Stimulated activated memory B cell treated with anti-CD40 and anti-IgM and Interleukin-4, amounts not matched to agents 10 μg/mL and 1 μg/mL and 100 μg/mL, for 72 hours (primary cell): ENCODE measurements around the gene GPR162.
A peak's percentile ranks its signal among the peaks of the same experiment; 100 is the strongest.

Experiments
- ATAC-seq: fragments of 150-1000 bp; cut with Tn5 transposase; 2 replicates; pipeline ENCODE4 v1.10.0; 2021
- H3K27ac Mint-ChIP-seq: one replicate; pipeline ENCODE4 v1.8.0; 2022; ENCODE audit warnings: mild to moderate bottlenecking, mixed read lengths
- H3K27me3 Mint-ChIP-seq: one replicate; pipeline ENCODE4 v1.8.0; 2022; ENCODE audit warnings: mixed read lengths
- H3K36me3 Mint-ChIP-seq: one replicate; pipeline ENCODE4 v1.8.0; 2022; ENCODE audit warnings: mixed read lengths
- H3K4me1 Mint-ChIP-seq: one replicate; pipeline ENCODE4 v1.8.0; 2022; ENCODE audit warnings: mixed read lengths
- H3K4me3 Mint-ChIP-seq: one replicate; pipeline ENCODE4 v1.8.0; 2022; ENCODE audit warnings: mild to moderate bottlenecking, moderate library complexity, mixed read lengths
- H3K9me3 Mint-ChIP-seq: one replicate; pipeline ENCODE4 v1.8.0; 2022; ENCODE audit warnings: mixed read lengths

Gene GPR162

DNA sequence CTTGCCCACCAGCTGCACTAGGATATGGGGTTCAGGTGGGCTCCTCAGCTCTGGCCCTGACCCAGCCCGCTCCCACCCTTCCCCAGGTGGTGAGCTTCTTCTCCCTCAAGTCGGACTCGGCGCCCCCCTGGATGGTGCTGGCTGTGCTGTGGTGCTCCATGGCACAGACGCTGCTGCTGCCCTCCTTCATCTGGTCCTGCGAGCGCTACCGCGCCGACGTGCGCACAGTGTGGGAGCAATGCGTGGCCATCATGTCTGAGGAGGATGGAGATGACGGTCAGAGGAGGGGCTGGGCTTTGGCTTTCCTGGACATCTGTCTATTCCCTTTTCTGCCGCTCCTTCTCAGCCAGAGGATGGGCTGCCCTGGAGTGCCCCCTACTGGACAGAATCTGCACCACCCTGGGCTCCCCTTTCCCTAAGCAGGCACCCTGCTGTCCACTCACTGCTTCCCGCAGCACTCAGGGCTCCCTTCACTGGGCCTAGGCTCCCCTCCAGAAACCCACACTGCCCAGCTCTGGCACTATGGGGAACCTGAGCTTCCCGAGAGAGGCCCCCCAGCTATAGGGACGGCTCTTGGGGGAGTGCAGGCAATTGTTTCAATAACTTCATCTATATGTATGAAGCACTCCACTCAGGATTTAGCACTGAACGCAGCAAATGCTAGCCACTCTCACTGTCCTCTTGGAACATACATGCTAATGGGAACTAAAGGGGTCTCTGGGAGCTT is 3.9 kb downstream of the GPR162 start:
- Mint-ChIP-seq H3K9me3 (no peaks in the 10 kb centered on the region), H3K36me3 (no peaks in the 10 kb centered on the region), H3K27me3 (peaks cover 97% of the 10 kb centered on the region), H3K4me1 (peaks cover 50% of the 10 kb centered on the region), H3K4me3 (no peak overlapping the region), H3K27ac (no peak overlapping the region)
- ATAC-seq: peak; percentile 71

DNA sequence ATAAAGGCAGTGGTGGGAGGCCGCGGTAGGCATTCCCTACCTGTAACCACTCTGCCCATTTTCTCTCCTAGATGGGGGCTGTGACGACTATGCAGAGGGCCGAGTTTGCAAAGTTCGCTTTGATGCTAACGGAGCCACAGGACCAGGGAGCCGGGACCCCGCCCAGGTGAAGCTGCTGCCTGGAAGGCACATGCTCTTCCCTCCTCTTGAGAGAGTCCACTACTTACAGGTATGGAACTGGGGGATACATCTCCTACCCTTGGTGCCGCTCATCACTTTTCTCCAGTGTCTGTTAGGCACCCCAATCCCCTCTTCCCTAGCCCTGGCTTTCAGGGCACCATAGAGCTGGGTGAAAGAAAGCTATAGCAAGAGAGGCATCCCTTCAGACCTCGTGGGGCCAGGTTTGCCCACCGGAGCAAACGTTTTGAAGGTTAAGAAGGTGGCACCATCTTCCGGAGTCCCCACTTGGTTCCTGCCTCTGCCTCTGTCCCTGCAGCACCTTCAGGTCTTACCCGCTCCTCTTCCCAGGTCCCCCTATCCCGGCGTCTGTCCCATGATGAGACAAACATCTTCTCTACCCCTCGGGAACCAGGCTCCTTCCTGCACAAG is 4.6 kb downstream of the GPR162 start:
- no peak for ATAC-seq
- peaks cover 99% of the 10 kb centered on the region for H3K27me3 Mint-ChIP-seq

GRCh38 chr12:6826734-6827436 is 5.3 kb downstream of the GPR162 start:
- no peaks in the 10 kb centered on the region for H3K9me3 Mint-ChIP-seq
- no peaks in the 10 kb centered on the region for H3K36me3 Mint-ChIP-seq
- no peak for ATAC-seq
- no peak overlapping the region for H3K27ac Mint-ChIP-seq
- H3K4me3 Mint-ChIP-seq: peak overlapping the region; percentile 46
- H3K27me3 Mint-ChIP-seq: peaks cover 99% of the 10 kb centered on the region
- H3K4me1 Mint-ChIP-seq: peaks cover 43% of the 10 kb centered on the region

More for the DNA sequence above, 4.6 kb downstream of the GPR162 start:
- Mint-ChIP-seq H3K4me3 (no peak overlapping the region), H3K9me3 (no peaks in the 10 kb centered on the region), H3K4me1 (peaks cover 47% of the 10 kb centered on the region), H3K27ac (no peak overlapping the region), H3K36me3 (no peaks in the 10 kb centered on the region)

DNA sequence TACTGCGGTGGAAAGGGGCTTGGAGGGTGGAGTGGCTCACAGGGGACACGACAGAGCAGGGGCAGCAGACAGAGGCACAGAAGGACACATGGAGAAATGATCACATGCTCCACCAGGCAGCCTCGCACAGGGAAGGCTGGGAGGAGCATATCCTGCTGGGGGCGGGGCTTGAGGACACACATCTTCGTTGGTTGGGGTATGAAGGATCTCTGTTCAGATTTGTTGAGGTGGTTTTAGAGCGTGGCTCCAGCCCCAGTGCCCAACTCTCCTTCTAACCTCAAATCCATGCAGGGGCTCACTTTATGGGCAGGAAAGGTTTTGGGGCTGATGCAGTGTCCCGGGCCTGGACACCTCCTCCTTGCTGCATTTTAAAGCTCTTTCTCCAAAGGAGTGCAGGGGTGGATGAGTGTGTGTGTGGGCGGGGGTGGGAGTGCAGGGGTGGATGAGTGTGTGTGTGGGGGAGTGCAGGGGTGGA is 5.9 kb downstream of the GPR162 start:
- Mint-ChIP-seq H3K27ac (no peak overlapping the region), H3K9me3 (no peaks in the 10 kb centered on the region), H3K36me3 (no peaks in the 10 kb centered on the region), H3K4me3 (peak overlapping the region; percentile 46), H3K27me3 (peaks cover 97% of the 10 kb centered on the region), H3K4me1 (peaks cover 37% of the 10 kb centered on the region)
- no peak for ATAC-seq

DNA sequence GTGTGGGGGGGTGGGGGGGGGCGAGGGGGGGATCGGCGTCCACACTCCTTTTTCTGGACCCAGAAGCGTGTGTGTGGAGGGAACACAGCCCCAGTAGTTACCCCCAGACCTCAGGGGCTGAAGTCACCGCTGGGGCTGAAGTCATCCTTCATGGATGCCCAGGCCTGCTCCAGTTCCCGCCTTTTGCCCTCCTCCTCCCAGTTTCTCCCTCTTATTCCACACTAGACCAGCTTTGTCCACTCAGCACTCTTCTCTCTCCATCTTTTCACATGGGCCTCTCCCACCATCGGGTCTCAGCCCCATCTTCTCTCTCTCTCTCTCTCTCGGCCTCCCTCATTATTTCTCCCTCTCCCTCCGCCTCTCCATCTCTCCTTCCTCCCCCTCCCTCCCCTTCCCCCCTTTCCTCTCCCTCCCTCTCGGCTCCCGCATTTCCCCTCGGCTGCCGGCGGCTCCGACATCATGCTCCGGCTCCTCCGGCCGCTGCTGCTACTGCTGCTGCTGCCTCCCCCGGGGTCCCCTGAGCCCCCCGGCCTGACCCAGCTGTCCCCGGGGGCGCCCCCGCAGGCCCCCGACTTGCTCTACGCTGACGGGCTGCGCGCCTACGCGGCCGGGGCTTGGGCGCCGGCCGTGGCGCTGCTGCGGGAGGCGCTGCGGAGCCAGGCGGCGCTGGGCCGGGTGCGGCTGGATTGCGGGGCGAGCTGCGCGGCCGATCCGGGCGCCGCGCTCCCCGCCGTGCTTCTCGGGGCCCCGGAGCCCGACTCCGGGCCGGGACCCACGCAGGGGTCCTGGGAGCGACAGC is 6.6 kb downstream of the GPR162 start, which contains the start of gene P3H3:
P3H3 (plus strand) TSS at position 426 of the 799 bp plus-strand sequence; CDS start at position 460, 34 bp downstream.
- peak within 1 kb of the TSS; percentile 77 for H3K27ac Mint-ChIP-seq
- peaks cover 31% of the 10 kb centered on the region for H3K4me1 Mint-ChIP-seq
- H3K36me3 Mint-ChIP-seq: no peaks in the 10 kb centered on the region
- peak within 1 kb of the TSS; percentile 82 for H3K4me3 Mint-ChIP-seq
- H3K27me3 Mint-ChIP-seq: peaks cover 90% of the 10 kb centered on the region
- ATAC-seq: peak; percentile 8
- no peaks in the 10 kb centered on the region for H3K9me3 Mint-ChIP-seq

DNA sequence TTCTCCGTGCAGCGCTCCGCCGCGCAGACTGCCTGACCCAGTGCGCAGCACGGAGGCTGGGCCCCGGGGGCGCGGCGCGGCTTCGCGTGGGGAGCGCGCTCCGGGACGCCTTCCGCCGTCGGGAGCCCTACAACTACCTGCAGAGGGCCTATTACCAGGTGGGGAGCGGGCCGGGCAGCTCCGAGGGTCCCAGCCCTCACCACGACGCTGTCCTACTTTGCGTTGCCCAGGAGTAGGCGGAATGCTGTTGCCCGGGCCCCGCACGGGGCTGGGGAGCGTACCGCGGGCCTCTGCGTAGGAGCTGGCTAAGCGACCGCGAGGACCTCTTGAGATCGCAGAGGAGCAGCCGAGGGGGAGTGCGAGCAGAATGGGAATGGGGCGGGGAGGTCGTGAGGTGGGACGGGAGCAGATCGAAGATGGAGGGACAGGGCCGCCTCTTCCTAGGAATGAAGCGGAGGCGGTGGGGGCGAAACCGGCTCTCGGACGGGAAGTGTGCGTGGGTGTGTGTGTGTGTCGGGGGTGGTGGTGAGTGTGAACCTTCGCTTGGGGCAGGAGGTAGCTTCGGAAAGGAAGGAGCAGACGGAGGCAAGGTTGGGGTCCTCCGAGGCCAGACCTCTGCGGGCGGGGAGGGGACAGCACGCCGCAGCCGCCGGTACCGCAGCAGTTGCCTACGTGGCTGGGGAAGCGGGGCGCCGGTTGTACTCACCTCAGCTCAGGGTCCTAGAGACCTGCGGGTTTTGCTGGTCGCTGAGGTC is 7.3 kb downstream of the GPR162 start:
- peak overlapping the region; percentile 82 for H3K4me3 Mint-ChIP-seq
- ATAC-seq: peak; percentile 44
- peak overlapping the region; percentile 77 for H3K27ac Mint-ChIP-seq
- no peaks in the 10 kb centered on the region for H3K36me3 Mint-ChIP-seq
- H3K9me3 Mint-ChIP-seq: no peaks in the 10 kb centered on the region
- peaks cover 82% of the 10 kb centered on the region for H3K27me3 Mint-ChIP-seq
- H3K4me1 Mint-ChIP-seq: peaks cover 31% of the 10 kb centered on the region

- no peaks in the 10 kb centered on the region for H3K36me3 Mint-ChIP-seq
- peaks cover 31% of the 10 kb centered on the region for H3K4me1 Mint-ChIP-seq
- no peak for ATAC-seq
- H3K9me3 Mint-ChIP-seq: no peaks in the 10 kb centered on the region
- H3K27ac Mint-ChIP-seq: peak overlapping the region; percentile 77
- H3K4me3 Mint-ChIP-seq: peak overlapping the region; percentile 82
- H3K27me3 Mint-ChIP-seq: peaks cover 75% of the 10 kb centered on the region
Measured at GRCh38 chr12:6829536-6830220, 8.1 kb downstream of the GPR162 start.

DNA sequence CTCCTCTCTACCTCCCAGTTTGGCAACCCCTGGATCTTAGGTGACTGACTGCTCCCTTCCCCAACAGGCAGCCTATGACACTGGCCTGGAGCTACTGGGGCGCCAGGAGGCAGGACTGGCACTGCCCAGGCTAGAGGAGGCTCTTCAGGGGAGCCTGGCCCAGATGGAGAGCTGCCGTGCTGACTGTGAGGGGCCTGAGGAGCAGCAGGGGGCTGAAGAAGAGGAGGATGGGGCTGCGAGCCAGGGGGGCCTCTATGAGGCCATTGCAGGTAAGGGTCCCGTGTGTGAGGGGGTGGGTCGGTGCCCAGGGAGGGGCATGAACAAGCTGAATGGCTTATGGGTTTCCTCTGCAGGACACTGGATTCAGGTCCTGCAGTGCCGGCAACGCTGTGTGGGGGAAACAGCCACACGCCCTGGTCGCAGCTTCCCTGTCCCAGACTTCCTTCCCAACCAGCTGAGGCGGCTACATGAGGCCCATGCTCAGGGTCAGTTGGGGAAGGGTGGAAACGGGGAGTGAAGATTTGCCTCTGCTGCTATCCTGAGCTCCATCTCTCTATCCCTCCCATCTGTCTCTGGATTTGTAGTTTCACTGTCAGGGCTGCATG is 8.8 kb downstream of the GPR162 start:
- no peak for ATAC-seq
- H3K4me1 Mint-ChIP-seq: peaks cover 30% of the 10 kb centered on the region
- no peaks in the 10 kb centered on the region for H3K36me3 Mint-ChIP-seq
- H3K27me3 Mint-ChIP-seq: peaks cover 68% of the 10 kb centered on the region
- H3K9me3 Mint-ChIP-seq: no peaks in the 10 kb centered on the region
- no peak overlapping the region for H3K4me3 Mint-ChIP-seq
- H3K27ac Mint-ChIP-seq: no peak overlapping the region

- H3K4me1 Mint-ChIP-seq: peaks cover 32% of the 10 kb centered on the region
- peaks cover 61% of the 10 kb centered on the region for H3K27me3 Mint-ChIP-seq
- H3K36me3 Mint-ChIP-seq: no peaks in the 10 kb centered on the region
- no peaks in the 10 kb centered on the region for H3K9me3 Mint-ChIP-seq
- ATAC-seq: no peak
- H3K27ac Mint-ChIP-seq: no peak overlapping the region
- H3K4me3 Mint-ChIP-seq: no peak overlapping the region
Measured at GRCh38 chr12:6830999-6831398, 9.4 kb downstream of the GPR162 start.

DNA sequence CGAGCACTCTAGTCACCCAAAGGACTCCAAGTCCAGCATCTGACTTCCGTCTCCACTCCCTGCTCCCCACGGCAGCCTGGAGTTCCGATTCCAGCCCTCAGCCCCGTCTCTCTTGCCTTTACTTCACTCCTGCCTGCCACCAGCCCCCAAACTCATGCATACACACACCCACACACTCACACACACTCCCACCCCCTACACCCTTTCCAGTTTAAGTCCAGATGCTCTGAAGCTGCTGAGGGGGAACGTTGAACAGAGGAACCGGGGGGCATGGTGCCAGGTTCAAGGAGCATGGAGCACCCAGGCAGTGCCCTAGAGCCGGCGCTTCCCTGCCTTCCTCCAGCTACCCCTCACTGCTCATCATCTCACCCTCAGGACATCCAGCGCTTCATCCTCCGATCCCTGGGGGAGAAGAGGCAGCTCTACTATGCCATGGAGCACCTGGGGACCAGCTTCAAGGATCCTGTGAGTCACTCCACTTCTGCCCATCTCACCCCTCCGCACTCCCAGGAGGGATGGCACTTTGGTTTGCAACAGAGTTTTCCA is 9.9 kb downstream of the GPR162 start:
- Mint-ChIP-seq H3K4me3 (no peak overlapping the region), H3K4me1 (peaks cover 34% of the 10 kb centered on the region), H3K27me3 (peaks cover 56% of the 10 kb centered on the region), H3K36me3 (no peaks in the 10 kb centered on the region), H3K9me3 (no peaks in the 10 kb centered on the region), H3K27ac (no peak overlapping the region)
- ATAC-seq: no peak

- Mint-ChIP-seq H3K27me3 (peaks cover 50% of the 10 kb centered on the region), H3K4me3 (no peak overlapping the region), H3K9me3 (no peaks in the 10 kb centered on the region), H3K27ac (no peak overlapping the region), H3K4me1 (peaks cover 32% of the 10 kb centered on the region), H3K36me3 (no peaks in the 10 kb centered on the region)
- no peak for ATAC-seq
Measured at GRCh38 chr12:6832125-6832524, 10.5 kb downstream of the GPR162 start.

DNA sequence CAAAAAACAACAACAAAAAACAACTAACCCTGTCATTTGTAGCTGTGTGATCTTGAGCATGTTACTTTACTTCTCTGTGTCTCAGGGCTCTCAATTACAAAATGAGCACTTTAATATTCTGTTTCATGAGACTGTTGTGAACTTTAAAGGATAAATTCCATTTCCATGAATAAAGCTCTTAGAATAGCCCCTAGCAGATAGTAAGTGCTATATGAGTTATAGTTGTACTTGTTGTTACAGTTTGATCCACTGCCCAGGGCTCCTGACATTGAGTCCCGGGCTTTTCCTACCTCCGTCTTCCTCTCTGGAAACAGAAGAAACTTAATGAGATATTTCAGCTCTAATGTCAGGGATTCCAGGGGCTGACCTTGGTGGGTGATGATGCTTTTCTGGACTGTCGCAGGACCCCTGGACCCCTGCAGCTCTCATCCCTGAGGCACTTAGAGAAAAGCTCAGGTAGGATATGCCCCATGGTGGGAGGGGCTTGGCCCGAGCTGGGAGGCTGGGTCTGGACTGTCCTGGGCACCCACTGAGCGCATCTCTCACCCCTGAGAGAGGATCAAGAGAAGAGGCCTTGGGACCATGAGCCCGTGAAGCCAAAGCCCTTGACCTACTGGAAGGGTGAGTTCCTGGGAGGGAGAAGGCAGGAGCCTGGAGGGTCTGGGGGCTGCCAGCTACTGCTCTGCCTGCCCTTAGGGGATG is 11.7 kb downstream of the GPR162 start:
- Mint-ChIP-seq H3K9me3 (no peaks in the 10 kb centered on the region), H3K4me1 (peaks cover 21% of the 10 kb centered on the region), H3K27ac (no peak overlapping the region), H3K4me3 (no peak overlapping the region), H3K27me3 (peaks cover 38% of the 10 kb centered on the region), H3K36me3 (no peaks in the 10 kb centered on the region)
- ATAC-seq: no peak

- no peaks in the 10 kb centered on the region for H3K36me3 Mint-ChIP-seq
- no peak for ATAC-seq
- no peak overlapping the region for H3K4me3 Mint-ChIP-seq
- no peaks in the 10 kb centered on the region for H3K9me3 Mint-ChIP-seq
- peaks cover 21% of the 10 kb centered on the region for H3K4me1 Mint-ChIP-seq
- no peak overlapping the region for H3K27ac Mint-ChIP-seq
- H3K27me3 Mint-ChIP-seq: peaks cover 30% of the 10 kb centered on the region
Measured at GRCh38 chr12:6834254-6834653, 12.6 kb downstream of the GPR162 start.
